ENCODE results near the gene CDH9.
"Not testable (repeated sequence)": the region's sequence is repeated elsewhere in the genome, so short reads cannot be mapped to it uniquely, and the experiment has no call there.

Gene CDH9

GRCh38 chr5:26864061-26864460 lies 174.3 kb downstream of the CDH9 start:
- Histone ChIP-seq H3K79me1 (ENCODE audit: low read length) (no peaks in the 10 kb centered on the region), H3K14ac (ENCODE audit: low read length) (no peak overlapping the region), H4K8ac (ENCODE audit: low read depth, low read length) (no peak overlapping the region), H4K91ac (ENCODE audit: low read depth, low read length) (no peak overlapping the region), H3K4ac (ENCODE audit: low read depth, low read length) (no peak overlapping the region), H3K4me3 (ENCODE audit: low read depth, low read length) (no peak overlapping the region), H2BK120ac (ENCODE audit: insufficient read depth, low read length, poor library complexity) (no peak overlapping the region), H2BK5ac (ENCODE audit: low read depth, low read length, poor library complexity) (no peak overlapping the region), H3K36me3 (ENCODE audit: control insufficient read depth in 1 of 2, insufficient read depth in 2 of 2, low read length in 2 of 2) (no peaks in the 10 kb centered on the region), H2AFZ (ENCODE audit: insufficient read depth, low read length, poor library complexity) (no peak overlapping the region), H3K27me3 (ENCODE audit: insufficient read depth, low read length) (no peaks in the 10 kb centered on the region), H3K18ac (ENCODE audit: low read length) (no peak overlapping the region), H3K23ac (ENCODE audit: low read length) (no peak overlapping the region), H3K4me1 (ENCODE audit: control insufficient read depth in 1 of 2, insufficient read depth in 2 of 2, low read length in 2 of 2) (no peaks in the 10 kb centered on the region), H3K27ac (ENCODE audit: low read depth, low read length) (no peak overlapping the region), H3K9me3 (ENCODE audit: insufficient read depth, low read depth, low read length) (no peaks in the 10 kb centered on the region), H2BK12ac (ENCODE audit: low read length) (no peak overlapping the region), H3K4me2 (ENCODE audit: low read length) (no peak overlapping the region), H4K12ac (ENCODE audit: low read depth, low read length) (no peak overlapping the region), H3K79me2 (ENCODE audit: control insufficient read depth, insufficient read depth, low read length, poor library complexity) (no peaks in the 10 kb centered on the region), H2AK5ac (ENCODE audit: low read length) (no peak overlapping the region), H3K9ac (ENCODE audit: low read length) (no peak overlapping the region)
- DNase-seq, result no peak
- WGBS (ENCODE audit: extremely low coverage, insufficient coverage, insufficient read length), result no CpG with 5 or more reads among the region's 4 CpGs

GRCh38 chr5:26856238-26856637 lies 182.1 kb downstream of the CDH9 start:
- no peak overlapping the region for H3K9ac ChIP-seq (ENCODE audit: low read length)
- H3K79me2 ChIP-seq (ENCODE audit: control insufficient read depth, insufficient read depth, low read length, poor library complexity), result no peaks in the 10 kb centered on the region
- H3K4me3 ChIP-seq (ENCODE audit: low read depth, low read length), result no peak overlapping the region
- no peak overlapping the region for H2AK5ac ChIP-seq (ENCODE audit: low read length)
- H2BK12ac ChIP-seq (ENCODE audit: low read length), result no peak overlapping the region
- H3K4me2 ChIP-seq (ENCODE audit: low read length), result no peak overlapping the region
- DNase-seq, result no peak
- no peak overlapping the region for H4K91ac ChIP-seq (ENCODE audit: low read depth, low read length)
- H3K27me3 ChIP-seq (ENCODE audit: insufficient read depth, low read length), result no peaks in the 10 kb centered on the region
- no peaks in the 10 kb centered on the region for H3K4me1 ChIP-seq (ENCODE audit: control insufficient read depth in 1 of 2, insufficient read depth in 2 of 2, low read length in 2 of 2)
- no peak overlapping the region for H3K23ac ChIP-seq (ENCODE audit: low read length)
- no peak overlapping the region for H4K12ac ChIP-seq (ENCODE audit: low read depth, low read length)
- H2AFZ ChIP-seq (ENCODE audit: insufficient read depth, low read length, poor library complexity), result no peak overlapping the region
- no peak overlapping the region for H3K4ac ChIP-seq (ENCODE audit: low read depth, low read length)
- peaks cover 4% of the 10 kb centered on the region for H3K9me3 ChIP-seq (ENCODE audit: insufficient read depth, low read depth, low read length)
- H4K8ac ChIP-seq (ENCODE audit: low read depth, low read length), result no peak overlapping the region
- H3K36me3 ChIP-seq (ENCODE audit: control insufficient read depth in 1 of 2, insufficient read depth in 2 of 2, low read length in 2 of 2), result no peaks in the 10 kb centered on the region
- H2BK5ac ChIP-seq (ENCODE audit: low read depth, low read length, poor library complexity), result no peak overlapping the region
- H3K79me1 ChIP-seq (ENCODE audit: low read length), result no peaks in the 10 kb centered on the region
- H3K27ac ChIP-seq (ENCODE audit: low read depth, low read length), result no peak overlapping the region
- H2BK120ac ChIP-seq (ENCODE audit: insufficient read depth, low read length, poor library complexity), result no peak overlapping the region
- no peak overlapping the region for H3K14ac ChIP-seq (ENCODE audit: low read length)
- no peak overlapping the region for H3K18ac ChIP-seq (ENCODE audit: low read length)

GRCh38 chr5:26852450-26852849 lies 185.9 kb downstream of the CDH9 start:
- H3K4me3 ChIP-seq (ENCODE audit: low read depth, low read length); H4K12ac ChIP-seq (ENCODE audit: low read depth, low read length); H4K91ac ChIP-seq (ENCODE audit: low read depth, low read length); DNase-seq; H2BK5ac ChIP-seq (ENCODE audit: low read depth, low read length, poor library complexity); H3K36me3 ChIP-seq (ENCODE audit: control insufficient read depth in 1 of 2, insufficient read depth in 2 of 2, low read length in 2 of 2); H2BK120ac ChIP-seq (ENCODE audit: insufficient read depth, low read length, poor library complexity); H4K8ac ChIP-seq (ENCODE audit: low read depth, low read length); H2AK5ac ChIP-seq (ENCODE audit: low read length); H3K18ac ChIP-seq (ENCODE audit: low read length); H3K4me1 ChIP-seq (ENCODE audit: control insufficient read depth in 1 of 2, insufficient read depth in 2 of 2, low read length in 2 of 2); H3K79me2 ChIP-seq (ENCODE audit: control insufficient read depth, insufficient read depth, low read length, poor library complexity); H3K23ac ChIP-seq (ENCODE audit: low read length); H2AFZ ChIP-seq (ENCODE audit: insufficient read depth, low read length, poor library complexity); H3K79me1 ChIP-seq (ENCODE audit: low read length); H3K9me3 ChIP-seq (ENCODE audit: insufficient read depth, low read depth, low read length); H3K4me2 ChIP-seq (ENCODE audit: low read length); H3K14ac ChIP-seq (ENCODE audit: low read length); H3K27ac ChIP-seq (ENCODE audit: low read depth, low read length); H2BK12ac ChIP-seq (ENCODE audit: low read length); H3K4ac ChIP-seq (ENCODE audit: low read depth, low read length); H3K27me3 ChIP-seq (ENCODE audit: insufficient read depth, low read length); H3K9ac ChIP-seq (ENCODE audit: low read length): not testable (repeated sequence)
- no CpG with 5 or more reads among the region's 8 CpGs for WGBS (ENCODE audit: extremely low coverage, insufficient coverage, insufficient read length)

- Histone ChIP-seq H2AFZ (ENCODE audit: insufficient read depth, low read length, poor library complexity) (no peak overlapping the region), H3K14ac (ENCODE audit: low read length) (no peak overlapping the region), H4K91ac (ENCODE audit: low read depth, low read length) (no peak overlapping the region), H3K4me2 (ENCODE audit: low read length) (no peak overlapping the region), H2BK12ac (ENCODE audit: low read length) (no peak overlapping the region), H3K79me2 (ENCODE audit: control insufficient read depth, insufficient read depth, low read length, poor library complexity) (no peaks in the 10 kb centered on the region), H2BK5ac (ENCODE audit: low read depth, low read length, poor library complexity) (no peak overlapping the region), H3K9me3 (ENCODE audit: insufficient read depth, low read depth, low read length) (no peaks in the 10 kb centered on the region), H3K27ac (ENCODE audit: low read depth, low read length) (no peak overlapping the region), H4K8ac (ENCODE audit: low read depth, low read length) (no peak overlapping the region), H3K4me3 (ENCODE audit: low read depth, low read length) (no peak overlapping the region), H3K79me1 (ENCODE audit: low read length) (no peaks in the 10 kb centered on the region), H4K12ac (ENCODE audit: low read depth, low read length) (no peak overlapping the region), H3K18ac (ENCODE audit: low read length) (no peak overlapping the region), H3K4me1 (ENCODE audit: control insufficient read depth in 1 of 2, insufficient read depth in 2 of 2, low read length in 2 of 2) (peaks cover 2 to 3% of the 10 kb centered on the region in 2 experiments), H3K9ac (ENCODE audit: low read length) (no peak overlapping the region), H2AK5ac (ENCODE audit: low read length) (no peak overlapping the region), H3K27me3 (ENCODE audit: insufficient read depth, low read length) (no peaks in the 10 kb centered on the region), H2BK120ac (ENCODE audit: insufficient read depth, low read length, poor library complexity) (no peak overlapping the region), H3K4ac (ENCODE audit: low read depth, low read length) (no peak overlapping the region), H3K23ac (ENCODE audit: low read length) (peak overlapping the region; percentile 27), H3K36me3 (ENCODE audit: control insufficient read depth in 1 of 2, insufficient read depth in 2 of 2, low read length in 2 of 2) (no peaks in the 10 kb centered on the region)
- no CpG with 5 or more reads among the region's 14 CpGs for WGBS (ENCODE audit: extremely low coverage, insufficient coverage, insufficient read length)
- DNase-seq, result peak; percentile 56 to 66
Measured at GRCh38 chr5:26847041-26847736, 191.2 kb downstream of the CDH9 start.

Measured in trophoblast cell (in vitro differentiated cells and primary cell).